Glutamatergic neuron (in vitro differentiated cells): ENCODE measurements around the gene CNNM3. TPM values are rescaled to one million over a fixed set of nuclear protein-coding genes. Genes with fewer than 3 reads are reported as not detected.

Experiments
- DNase-seq: peaks from one replicate; pipeline ENCODE4 v3.0.0; 2022
- H3K27ac Mint-ChIP-seq: one replicate; pipeline ENCODE4 v1.8.0; 2020; ENCODE audit warnings: mild to moderate bottlenecking, mixed read lengths, inconsistent platforms; ENCODE audit not compliant: unreplicated experiment
- H3K27me3 Mint-ChIP-seq: one replicate; pipeline ENCODE4 v1.8.0; 2020; ENCODE audit warnings: mild to moderate bottlenecking, moderate library complexity, mixed read lengths, inconsistent platforms; ENCODE audit not compliant: unreplicated experiment
- H3K36me3 Mint-ChIP-seq: one replicate; pipeline ENCODE4 v1.8.0; 2020; ENCODE audit warnings: mild to moderate bottlenecking, mixed read lengths, inconsistent platforms; ENCODE audit not compliant: unreplicated experiment
- H3K4me1 Mint-ChIP-seq: one replicate; pipeline ENCODE4 v1.8.0; 2020; ENCODE audit warnings: mild to moderate bottlenecking, low read depth, mixed read lengths, inconsistent platforms; ENCODE audit not compliant: unreplicated experiment
- H3K4me3 Mint-ChIP-seq: one replicate; pipeline ENCODE4 v1.8.0; 2020; ENCODE audit warnings: mild to moderate bottlenecking, mixed read lengths, inconsistent platforms; ENCODE audit not compliant: unreplicated experiment
- H3K9me3 Mint-ChIP-seq: one replicate; pipeline ENCODE4 v1.8.0; 2020; ENCODE audit warnings: mild to moderate bottlenecking, moderate library complexity, mixed read lengths, inconsistent platforms; ENCODE audit not compliant: unreplicated experiment
- CTCF ChIP-seq: fragments of 200-600 bp; sonication (generic); IDR thresholded peaks from one replicate; pipeline ENCODE4 v1.5.0; 2021; ENCODE audit not compliant: partially characterized antibody, unreplicated experiment
- total RNA-seq: library from RNA; stranded (reverse); fragmentation: NEBNext Ultra II Directional; extraction: Animal tissue kit (Norgen Biotek cat#: 25700); gene quantifications from one replicate; pipeline ENCODE4 v1.2.1, GENCODE V29; 2021; ENCODE audit not compliant: unreplicated experiment

Gene CNNM3
- total RNA-seq, 1 donor from 2014 or later: 22.3 TPM

DNA sequence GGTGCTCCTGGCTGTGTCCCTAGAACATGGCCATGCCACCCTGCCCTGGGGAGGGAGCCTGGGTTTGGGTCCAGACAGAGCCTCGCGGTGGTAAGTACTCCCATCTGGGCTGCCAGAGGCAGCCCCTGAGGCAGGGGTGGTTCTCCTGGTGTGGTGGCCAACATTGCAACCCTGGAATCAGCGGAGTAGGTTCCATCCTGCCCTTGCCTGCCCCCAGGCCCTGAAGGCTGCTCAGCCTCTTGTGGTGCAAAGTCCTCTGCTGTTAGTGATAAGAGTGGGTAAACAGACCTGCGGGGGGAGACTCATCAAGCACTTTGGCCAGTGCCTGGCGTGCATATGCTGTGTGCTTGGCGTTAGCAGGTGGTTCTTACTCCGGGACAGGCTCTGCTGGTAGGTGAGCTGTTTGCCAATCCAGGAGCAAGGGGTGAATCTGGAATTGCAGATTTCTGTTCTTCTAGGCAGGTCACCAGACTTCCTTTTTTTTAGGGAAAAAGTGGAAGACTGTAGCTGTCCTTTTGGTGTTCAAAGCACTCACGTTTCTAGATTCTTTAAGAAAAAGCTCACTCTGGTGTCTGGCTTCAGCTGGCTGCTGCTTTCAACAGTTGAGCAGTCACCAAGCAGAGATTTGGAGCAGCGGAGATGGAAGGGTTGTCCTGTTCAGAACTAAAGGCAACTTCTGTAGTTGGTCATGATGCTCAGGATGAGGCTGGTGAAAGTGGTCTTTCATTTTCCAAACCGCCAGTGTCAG is 3.2 kb downstream of the CNNM3 start:
- H3K4me1 Mint-ChIP-seq: peaks cover 32% of the 10 kb centered on the region
- H3K4me3 Mint-ChIP-seq: peak overlapping the region; percentile 86
- no peak for DNase-seq
- peaks cover 14% of the 10 kb centered on the region for H3K9me3 Mint-ChIP-seq
- TF ChIP-seq CTCF: no peak
- no peaks in the 10 kb centered on the region for H3K36me3 Mint-ChIP-seq
- no peak overlapping the region for H3K27ac Mint-ChIP-seq
- peaks cover 12% of the 10 kb centered on the region for H3K27me3 Mint-ChIP-seq

DNA sequence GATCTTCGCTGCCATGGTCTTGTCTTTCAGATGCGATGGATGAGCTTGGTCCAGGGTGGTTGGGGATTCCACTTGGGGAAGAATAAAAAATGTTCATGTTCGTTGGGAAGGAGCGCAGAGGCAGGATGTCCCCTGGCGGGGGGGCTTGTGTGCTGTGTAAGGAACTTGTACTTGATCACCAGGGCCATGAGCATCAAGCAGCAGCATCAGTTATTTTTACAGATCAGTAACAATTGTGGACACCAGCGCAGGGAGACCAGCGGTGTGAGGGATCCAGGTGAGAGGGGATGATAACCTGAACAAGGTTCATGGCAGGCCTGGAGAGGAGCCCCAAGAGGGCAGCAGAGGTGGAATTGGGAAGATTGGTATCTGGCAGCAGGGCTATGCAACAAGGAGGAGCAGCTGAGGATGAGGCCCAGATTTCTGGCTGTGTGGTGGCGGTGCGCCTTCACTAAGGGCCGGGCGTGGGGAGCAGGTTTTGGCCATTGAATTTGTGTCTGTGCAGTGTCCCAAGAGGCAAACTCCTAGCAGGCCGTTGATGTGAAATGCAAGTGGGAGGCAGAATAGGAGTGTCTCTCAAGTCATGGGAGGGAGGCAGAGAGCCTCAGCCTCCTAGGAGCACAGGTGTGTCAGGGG is 3.9 kb downstream of the CNNM3 start:
- TF ChIP-seq CTCF: no peak
- Mint-ChIP-seq H3K9me3 (peaks cover 13% of the 10 kb centered on the region), H3K4me3 (peak overlapping the region; percentile 86), H3K27ac (no peak overlapping the region), H3K36me3 (no peaks in the 10 kb centered on the region), H3K4me1 (peaks cover 31% of the 10 kb centered on the region), H3K27me3 (peaks cover 12% of the 10 kb centered on the region)
- no peak for DNase-seq

GRCh38 chr2:96821113-96821675 is 5.1 kb downstream of the CNNM3 start:
- Mint-ChIP-seq H3K36me3 (no peaks in the 10 kb centered on the region), H3K4me1 (peaks cover 30% of the 10 kb centered on the region), H3K4me3 (no peak overlapping the region)

DNA sequence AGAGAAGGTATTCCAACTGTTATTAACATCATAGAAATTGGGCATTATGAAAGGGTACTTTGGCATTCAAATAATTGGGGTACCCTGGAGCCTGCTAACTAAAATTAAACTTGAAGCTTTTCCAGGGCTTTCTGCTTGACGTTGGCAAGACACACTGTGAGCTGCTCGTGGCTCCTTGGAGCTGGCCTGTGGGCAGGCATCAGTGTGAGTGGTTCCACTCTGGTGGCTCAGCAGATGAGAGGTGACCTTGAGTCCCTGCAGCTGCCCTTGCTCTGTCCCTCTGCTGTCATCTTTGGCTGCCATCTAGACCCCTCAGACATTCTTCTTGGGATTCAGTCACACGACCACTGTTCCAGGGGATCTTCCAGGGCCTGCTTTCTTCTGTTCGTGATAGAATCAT is 6.7 kb downstream of the CNNM3 start:
- no peak for TF ChIP-seq CTCF
- peaks cover 3% of the 10 kb centered on the region for H3K9me3 Mint-ChIP-seq
- peaks cover 30% of the 10 kb centered on the region for H3K4me1 Mint-ChIP-seq
- H3K27me3 Mint-ChIP-seq: peaks cover 5% of the 10 kb centered on the region
- no peaks in the 10 kb centered on the region for H3K36me3 Mint-ChIP-seq
- no peak overlapping the region for H3K27ac Mint-ChIP-seq
- H3K4me3 Mint-ChIP-seq: no peak overlapping the region
- no peak for DNase-seq

More at GRCh38 chr2:96821113-96821675, 5.1 kb downstream of the CNNM3 start:
- no peak for DNase-seq
- TF ChIP-seq CTCF: no peak
- peaks cover 5% of the 10 kb centered on the region for H3K27me3 Mint-ChIP-seq
- H3K27ac Mint-ChIP-seq: no peak overlapping the region
- peaks cover 6% of the 10 kb centered on the region for H3K9me3 Mint-ChIP-seq

DNA sequence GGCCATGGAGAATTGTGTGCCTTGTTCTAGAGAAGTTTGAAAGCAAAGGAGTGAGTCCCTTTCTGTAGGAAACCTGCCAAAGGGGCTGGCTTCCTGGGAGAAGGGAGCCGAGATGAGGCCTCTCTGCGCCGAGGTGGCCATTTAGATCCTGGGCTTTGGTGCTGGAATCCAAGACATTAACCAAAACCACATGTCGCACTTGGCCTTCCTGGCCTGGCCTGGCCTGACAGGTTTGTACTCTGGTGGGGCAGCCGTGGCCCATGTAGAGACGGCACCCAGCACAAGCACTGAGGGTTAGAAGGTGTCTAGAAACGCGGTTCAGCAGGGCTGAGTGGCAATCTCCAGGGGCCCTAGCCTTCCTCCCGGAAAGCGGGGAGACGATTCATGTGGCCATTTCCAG is 7.1 kb downstream of the CNNM3 start:
- Mint-ChIP-seq H3K4me1 (peaks cover 26% of the 10 kb centered on the region), H3K9me3 (peaks cover 3% of the 10 kb centered on the region), H3K36me3 (no peaks in the 10 kb centered on the region), H3K4me3 (no peak overlapping the region), H3K27me3 (peaks cover 5% of the 10 kb centered on the region), H3K27ac (no peak overlapping the region)
- no peak for TF ChIP-seq CTCF
- DNase-seq: no peak
